Thoracic aorta (tissue), 2 donors: ENCODE results near the gene MORN1. TPM values are rescaled to one million over a fixed set of nuclear protein-coding genes. Genes with fewer than 3 reads are reported as not detected.
A peak's percentile ranks its signal among the peaks of the same experiment; 100 is the strongest.

Experiments used
- ATAC-seq: fragments of 150-250 bp; one replicate; pipeline ENCODE4 v1.8.0; 2017; ENCODE audit warnings: low read depth; ENCODE audit not compliant: insufficient number of reproducible peaks, low FRiP score
- DNase-seq: peaks from one replicate; pipeline ENCODE4 v3.0.0-alpha.2; 2020; ENCODE audit warnings: low spot score
- H3K27ac ChIP-seq, 2 donors: fragments of 200-600 bp; sonication (generic); 1 replicate in 1 of 2; 2 replicates in 1 of 2; pipeline ENCODE4 v1.5.1; 2016; ENCODE audit warnings: mild to moderate bottlenecking in 2 of 2, moderate library complexity in 2 of 2
- H3K27me3 ChIP-seq: fragments of 200-600 bp; sonication (generic); replicated peaks from 2 replicates; pipeline ENCODE4 v1.6.0; 2016; ENCODE audit warnings: mild to moderate bottlenecking; ENCODE audit not compliant: insufficient read depth
- H3K36me3 ChIP-seq: fragments of 200-600 bp; sonication (generic); one replicate; pipeline ENCODE4 v1.5.1; 2016
- H3K4me1 ChIP-seq, 2 donors: fragments of 200-600 bp; sonication (generic); 1 replicate in 1 of 2; 2 replicates in 1 of 2; pipeline versions ENCODE4 v1.5.1 to v1.6.0; 2016; ENCODE audit warnings: low read depth in 2 of 2, mild to moderate bottlenecking in 1 of 2; ENCODE audit not compliant: control insufficient read depth in 1 of 2
- H3K4me3 ChIP-seq: fragments of 200-600 bp; sonication (generic); 2 replicates; pipeline ENCODE4 v1.5.1; 2016; ENCODE audit warnings: mild to moderate bottlenecking
- H3K9me3 ChIP-seq: fragments of 200-600 bp; sonication (generic); 2 replicates; pipeline ENCODE4 v1.5.1; 2016
- total RNA-seq, 2 donors: library from RNA; depleted of rRNA; stranded (reverse); fragments of >200 nt; gene quantifications; one replicate each; pipeline versions ENCODE4 v1.1.0 to v1.2.3, GENCODE V29; 2016
- TF ChIP-seq, protein P1 (sequence below): fragments of 200-600 bp; sonication (generic); IDR thresholded peaks from one replicate; pipeline ENCODE4 v1.5.1; 2019; ENCODE audit warnings: antibody characterized with exemption

Gene MORN1
- total RNA-seq, 2 donors from 2014 or later = 7.1 to 13.8 TPM

- no peaks in the 10 kb centered on the region for H3K9me3 ChIP-seq
Observed at GRCh38 chr1:2383576-2383975, 7.8 kb downstream of the MORN1 start.

GRCh38 chr1:2382621-2383361, 8.6 kb downstream of the MORN1 start:
- ATAC-seq = no peak

More at GRCh38 chr1:2383576-2383975, 7.8 kb downstream of the MORN1 start:
- TF ChIP-seq, protein P1, sequence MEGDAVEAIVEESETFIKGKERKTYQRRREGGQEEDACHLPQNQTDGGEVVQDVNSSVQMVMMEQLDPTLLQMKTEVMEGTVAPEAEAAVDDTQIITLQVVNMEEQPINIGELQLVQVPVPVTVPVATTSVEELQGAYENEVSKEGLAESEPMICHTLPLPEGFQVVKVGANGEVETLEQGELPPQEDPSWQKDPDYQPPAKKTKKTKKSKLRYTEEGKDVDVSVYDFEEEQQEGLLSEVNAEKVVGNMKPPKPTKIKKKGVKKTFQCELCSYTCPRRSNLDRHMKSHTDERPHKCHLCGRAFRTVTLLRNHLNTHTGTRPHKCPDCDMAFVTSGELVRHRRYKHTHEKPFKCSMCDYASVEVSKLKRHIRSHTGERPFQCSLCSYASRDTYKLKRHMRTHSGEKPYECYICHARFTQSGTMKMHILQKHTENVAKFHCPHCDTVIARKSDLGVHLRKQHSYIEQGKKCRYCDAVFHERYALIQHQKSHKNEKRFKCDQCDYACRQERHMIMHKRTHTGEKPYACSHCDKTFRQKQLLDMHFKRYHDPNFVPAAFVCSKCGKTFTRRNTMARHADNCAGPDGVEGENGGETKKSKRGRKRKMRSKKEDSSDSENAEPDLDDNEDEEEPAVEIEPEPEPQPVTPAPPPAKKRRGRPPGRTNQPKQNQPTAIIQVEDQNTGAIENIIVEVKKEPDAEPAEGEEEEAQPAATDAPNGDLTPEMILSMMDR = no peak
- Histone ChIP-seq H3K4me1 (peaks cover 3 to 12% of the 10 kb centered on the region in 2 donors), H3K27me3 (no peaks in the 10 kb centered on the region), H3K27ac (no peak overlapping the region), H3K4me3 (no peak overlapping the region), H3K36me3 (no peaks in the 10 kb centered on the region)
- DNase-seq (no peak), ATAC-seq (no peak)

GRCh38 chr1:2381741-2382620, 9.4 kb downstream of the MORN1 start:
- H3K27ac ChIP-seq = peak overlapping the region in 1 of 2 donors; percentile 11
- no peak overlapping the region for H3K4me3 ChIP-seq
- peaks cover 3 to 12% of the 10 kb centered on the region in 2 donors for H3K4me1 ChIP-seq
- DNase-seq (peak; percentile 30), ATAC-seq (peak; percentile 65)
- H3K27me3 ChIP-seq = no peaks in the 10 kb centered on the region
- TF ChIP-seq, protein P1 = peak; percentile 96
- H3K36me3 ChIP-seq = no peaks in the 10 kb centered on the region
- no peaks in the 10 kb centered on the region for H3K9me3 ChIP-seq

More at GRCh38 chr1:2382621-2383361, 8.6 kb downstream of the MORN1 start:
- TF ChIP-seq, protein P1 = no peak
- H3K9me3 ChIP-seq = no peaks in the 10 kb centered on the region
- H3K4me3 ChIP-seq = no peak overlapping the region
- H3K27ac ChIP-seq = no peak overlapping the region
- no peaks in the 10 kb centered on the region for H3K36me3 ChIP-seq
- peaks cover 3 to 12% of the 10 kb centered on the region in 2 donors for H3K4me1 ChIP-seq
- H3K27me3 ChIP-seq = no peaks in the 10 kb centered on the region
- DNase-seq = no peak

- ATAC-seq (no peak), DNase-seq (no peak)
- Histone ChIP-seq H3K36me3 (no peaks in the 10 kb centered on the region), H3K9me3 (no peaks in the 10 kb centered on the region), H3K27me3 (no peaks in the 10 kb centered on the region), H3K4me3 (no peak overlapping the region), H3K4me1 (peaks cover 3 to 12% of the 10 kb centered on the region in 2 donors), H3K27ac (no peak overlapping the region)
- TF ChIP-seq, protein P1 = no peak
Observed at GRCh38 chr1:2380816-2381591, 10.3 kb downstream of the MORN1 start.
